Thyroid gland (tissue), 4 donors: ENCODE data around the gene TWSG1. TPM values are rescaled to one million over a fixed set of nuclear protein-coding genes. Genes with fewer than 3 reads are reported as not detected.

ENCODE experiments used
- DNase-seq, 2 donors: peaks; one replicate each; pipeline ENCODE4 v3.0.0-alpha.2; 2019
- H3K27ac ChIP-seq, 3 donors: fragments of 200-600 bp; sonication (generic); 1 replicate in 2 of 3; 2 replicates in 1 of 3; pipeline ENCODE4 v1.5.1; 2016 to 2019; ENCODE audit warnings: mild to moderate bottlenecking in 1 of 3, moderate library complexity in 1 of 3
- H3K27me3 ChIP-seq: fragments of 200-600 bp; sonication (generic); one replicate; pipeline ENCODE4 v1.5.1; 2019
- H3K36me3 ChIP-seq, 2 donors: fragments of 200-600 bp; sonication (generic); one replicate each; pipeline ENCODE4 v1.5.1; 2016 to 2019
- H3K4me1 ChIP-seq, 2 donors: fragments of 200-600 bp; sonication (generic); one replicate each; pipeline ENCODE4 v1.5.1; 2017 to 2019
- H3K4me3 ChIP-seq, 3 donors: fragments of 200-600 bp; sonication (generic); replicated peaks in 1 of 3; 1 replicate in 2 of 3; 2 replicates in 1 of 3; pipeline ENCODE4 v1.5.1; 2016; ENCODE audit warnings: mild to moderate bottlenecking in 1 of 3
- H3K9me3 ChIP-seq: fragments of 200-600 bp; sonication (generic); one replicate; pipeline ENCODE4 v1.5.1; 2017
- POLR2A ChIP-seq, 2 donors: fragments of 450-650 bp; IDR thresholded peaks; one replicate each; pipeline ENCODE4 v1.6.1; 2017; ENCODE audit warnings: antibody characterized with exemption in 2 of 2, mild to moderate bottlenecking in 2 of 2, moderate library complexity in 1 of 2
- WGBS, 2 donors: methylation state at CpG; one replicate each; pipeline ENCODE4 v1.1.5; 2017; 5-methylcytosine and 5-hydroxymethylcytosine counted together
- intact Hi-C: fragments of 100-400 bp; cut with DNase I; formaldehyde crosslinking; loops from one replicate; pipeline ENCODE4 v1.15.1; 2023
- total RNA-seq, 4 donors: library from RNA; depleted of rRNA; stranded (reverse); fragments of >200 nt; gene quantifications; one replicate each; pipeline ENCODE4 v1.2.3, GENCODE V29; 2016
- TF ChIP-seq, protein P1 (sequence below), 6 experiments: fragments of 200-600 bp in 3 of 6; fragments of 450-650 bp in 3 of 6; sonication (generic) in 3 of 6; IDR thresholded peaks; one replicate each; pipeline ENCODE4 v1.5.1; 2016 to 2019; ENCODE audit warnings: antibody characterized with exemption in 6 of 6, mild to moderate bottlenecking in 2 of 6, inconsistent platforms in 1 of 6, moderate library complexity in 1 of 6

The TWSG1 gene
- total RNA-seq, 4 donors from 2014 or later: 53.0 to 62.9 (median 59.7) TPM

- Histone ChIP-seq H3K27me3 (no peaks in the 10 kb centered on the region), H3K9me3 (no peaks in the 10 kb centered on the region), H3K27ac (no peak overlapping the region), H3K4me3 (no peak overlapping the region), H3K4me1 (no peaks in the 10 kb centered on the region), H3K36me3 (no peaks in the 10 kb centered on the region)
- 81 to 96% methylated on average over 1 of the region's 1 CpG for WGBS, 2 donors
- TF ChIP-seq, protein P1, sequence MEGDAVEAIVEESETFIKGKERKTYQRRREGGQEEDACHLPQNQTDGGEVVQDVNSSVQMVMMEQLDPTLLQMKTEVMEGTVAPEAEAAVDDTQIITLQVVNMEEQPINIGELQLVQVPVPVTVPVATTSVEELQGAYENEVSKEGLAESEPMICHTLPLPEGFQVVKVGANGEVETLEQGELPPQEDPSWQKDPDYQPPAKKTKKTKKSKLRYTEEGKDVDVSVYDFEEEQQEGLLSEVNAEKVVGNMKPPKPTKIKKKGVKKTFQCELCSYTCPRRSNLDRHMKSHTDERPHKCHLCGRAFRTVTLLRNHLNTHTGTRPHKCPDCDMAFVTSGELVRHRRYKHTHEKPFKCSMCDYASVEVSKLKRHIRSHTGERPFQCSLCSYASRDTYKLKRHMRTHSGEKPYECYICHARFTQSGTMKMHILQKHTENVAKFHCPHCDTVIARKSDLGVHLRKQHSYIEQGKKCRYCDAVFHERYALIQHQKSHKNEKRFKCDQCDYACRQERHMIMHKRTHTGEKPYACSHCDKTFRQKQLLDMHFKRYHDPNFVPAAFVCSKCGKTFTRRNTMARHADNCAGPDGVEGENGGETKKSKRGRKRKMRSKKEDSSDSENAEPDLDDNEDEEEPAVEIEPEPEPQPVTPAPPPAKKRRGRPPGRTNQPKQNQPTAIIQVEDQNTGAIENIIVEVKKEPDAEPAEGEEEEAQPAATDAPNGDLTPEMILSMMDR (IDR thresholded peaks at IDR 0.05): no peak
- TF ChIP-seq POLR2A (IDR thresholded peaks at IDR 0.05): no peak
- no peak for DNase-seq
- intact Hi-C loops: no loop called here
These were observed 15.2 kb upstream of the TWSG1 start for GRCh38 chr18:9319333-9319732.

DNA sequence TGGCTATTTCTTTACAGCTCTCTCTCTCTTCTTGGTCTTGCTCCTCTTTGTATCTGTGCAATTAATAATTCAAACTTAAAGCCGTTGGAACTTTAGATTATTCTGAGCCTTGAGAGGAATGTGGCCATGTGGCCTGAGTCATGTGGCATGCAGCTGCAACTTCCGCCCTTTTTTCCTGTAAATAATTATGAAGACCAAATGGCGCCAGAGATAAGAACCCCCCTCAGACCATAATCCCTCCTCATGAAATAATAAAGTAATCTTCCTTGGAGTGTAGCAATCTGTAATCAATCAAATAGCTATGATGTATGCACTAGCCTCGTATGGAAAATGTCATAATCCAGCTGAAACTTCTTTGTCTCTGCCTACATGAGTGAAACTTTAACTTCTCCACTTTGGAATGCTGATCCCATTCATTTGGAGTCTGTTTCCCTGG lies 13.5 kb upstream of the TWSG1 start:
- H3K27ac ChIP-seq: no peak overlapping the region
- intact Hi-C loops: no loop called here

DNA sequence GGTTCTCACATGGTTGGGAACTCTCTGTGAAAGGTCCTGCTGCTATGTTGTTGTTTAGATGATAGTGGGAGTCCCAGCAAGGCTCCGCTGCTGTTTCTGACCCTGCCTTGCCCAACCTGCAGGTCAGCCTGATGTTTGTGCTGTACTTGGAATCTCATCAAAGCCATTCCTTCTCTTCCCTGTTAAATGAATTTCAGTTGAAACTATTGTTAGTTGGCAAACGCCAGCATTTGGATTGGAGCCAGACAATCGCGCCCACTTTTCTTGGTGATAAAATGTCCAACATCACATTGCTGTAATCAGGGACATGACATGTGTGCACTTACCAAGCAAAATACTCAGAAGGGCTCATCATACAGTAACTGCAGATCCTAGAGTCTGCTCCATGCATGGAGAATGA lies 12.8 kb upstream of the TWSG1 start:
- H3K9me3 ChIP-seq: no peaks in the 10 kb centered on the region
- WGBS, 2 donors: 80 to 85% methylated on average over 4 of the region's 4 CpGs
- H3K27ac ChIP-seq: no peak overlapping the region
- TF ChIP-seq POLR2A (IDR thresholded peaks at IDR 0.05): no peak
- TF ChIP-seq, protein P1 (IDR thresholded peaks at IDR 0.05): no peak
- no peaks in the 10 kb centered on the region for H3K27me3 ChIP-seq
- no peak for DNase-seq
- no peak overlapping the region for H3K4me3 ChIP-seq
- no peaks in the 10 kb centered on the region for H3K36me3 ChIP-seq
- intact Hi-C loops: no loop called here
- H3K4me1 ChIP-seq: no peaks in the 10 kb centered on the region

More for the DNA sequence above, 13.5 kb upstream of the TWSG1 start:
- no peaks in the 10 kb centered on the region for H3K4me1 ChIP-seq
- no peak overlapping the region for H3K4me3 ChIP-seq
- H3K27me3 ChIP-seq: no peaks in the 10 kb centered on the region
- TF ChIP-seq, protein P1 (IDR thresholded peaks at IDR 0.05): no peak
- no peak for TF ChIP-seq POLR2A (IDR thresholded peaks at IDR 0.05)
- H3K9me3 ChIP-seq: no peaks in the 10 kb centered on the region
- no peaks in the 10 kb centered on the region for H3K36me3 ChIP-seq
- DNase-seq: no peak
- WGBS, 2 donors: 56 to 63% methylated on average over 4 of the region's 4 CpGs

DNA sequence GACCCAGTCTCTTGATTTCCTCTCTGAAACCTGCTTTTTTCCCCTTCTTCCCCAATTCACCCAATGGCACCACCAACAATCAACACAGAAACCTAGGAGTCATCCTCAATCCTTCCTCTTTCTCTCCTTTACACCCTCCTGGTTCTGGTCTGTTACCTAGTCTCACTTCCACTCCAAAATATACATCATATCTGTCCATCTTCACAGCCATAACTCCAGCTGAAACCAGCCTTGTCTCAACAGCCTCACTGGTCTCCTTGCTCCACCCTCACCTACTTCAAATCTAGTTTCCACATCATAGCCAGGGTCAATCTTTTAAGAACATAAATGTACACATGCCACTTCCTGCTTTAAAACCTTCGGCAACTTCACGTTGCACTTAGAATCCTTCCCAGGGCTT lies 11.8 kb upstream of the TWSG1 start:
- no peaks in the 10 kb centered on the region for H3K27me3 ChIP-seq
- 95 to 98% methylated on average over 2 of the region's 2 CpGs for WGBS, 2 donors
- H3K27ac ChIP-seq: no peak overlapping the region
- no peaks in the 10 kb centered on the region for H3K9me3 ChIP-seq
- intact Hi-C loops: no loop called here
- DNase-seq: no peak
- no peak overlapping the region for H3K4me3 ChIP-seq
- no peaks in the 10 kb centered on the region for H3K4me1 ChIP-seq
- no peaks in the 10 kb centered on the region for H3K36me3 ChIP-seq
- no peak for TF ChIP-seq POLR2A (IDR thresholded peaks at IDR 0.05)
- TF ChIP-seq, protein P1 (IDR thresholded peaks at IDR 0.05): no peak

- H3K27me3 ChIP-seq: no peaks in the 10 kb centered on the region
- no peak for DNase-seq
- TF ChIP-seq, protein P1 (IDR thresholded peaks at IDR 0.05): no peak
- no peak for TF ChIP-seq POLR2A (IDR thresholded peaks at IDR 0.05)
- WGBS, 2 donors: 72 to 76% methylated on average over 3 of the region's 3 CpGs
- no peak overlapping the region for H3K27ac ChIP-seq
- H3K9me3 ChIP-seq: no peaks in the 10 kb centered on the region
- intact Hi-C loops: no loop called here
- H3K4me3 ChIP-seq: no peak overlapping the region
- H3K4me1 ChIP-seq: no peaks in the 10 kb centered on the region
- H3K36me3 ChIP-seq: no peaks in the 10 kb centered on the region
These were observed 10.7 kb upstream of the TWSG1 start for GRCh38 chr18:9323750-9324445.
